IPS-20b (cell line): ENCODE measurements around the gene LRP1.
A peak's percentile ranks its signal among the peaks of the same experiment; 100 is the strongest.

Source experiments
- H3K27ac ChIP-seq: one replicate; pipeline ENCODE4 v1.5.1; 2013; ENCODE audit warnings: low read length
- H3K27me3 ChIP-seq: 2 replicates; pipeline ENCODE4 v1.6.1; 2013; ENCODE audit warnings: mild to moderate bottlenecking, low read length, inconsistent platforms; ENCODE audit not compliant: insufficient read depth
- H3K36me3 ChIP-seq: 2 replicates; pipeline ENCODE4 v1.6.1; 2013; ENCODE audit warnings: low read depth, mild to moderate bottlenecking, inconsistent platforms, low read length, moderate library complexity; ENCODE audit not compliant: insufficient read depth
- H3K4me1 ChIP-seq: 2 replicates; pipeline ENCODE4 v1.6.1; 2013; ENCODE audit warnings: mild to moderate bottlenecking, control low read depth, inconsistent platforms, low read length, moderate library complexity; ENCODE audit not compliant: insufficient read depth
- H3K4me3 ChIP-seq: 2 replicates; pipeline ENCODE4 v1.5.1; 2013; ENCODE audit warnings: mild to moderate bottlenecking, low read length, inconsistent platforms
- H3K9ac ChIP-seq: 2 replicates; pipeline ENCODE4 v1.6.1; 2013; ENCODE audit warnings: low read depth, mild to moderate bottlenecking, inconsistent platforms, low read length, moderate library complexity
- H3K9me3 ChIP-seq: 2 replicates; pipeline ENCODE4 v1.6.1; 2013; ENCODE audit warnings: mild to moderate bottlenecking, low read depth, low read length, inconsistent platforms; ENCODE audit not compliant: insufficient read depth

LRP1 gene

DNA sequence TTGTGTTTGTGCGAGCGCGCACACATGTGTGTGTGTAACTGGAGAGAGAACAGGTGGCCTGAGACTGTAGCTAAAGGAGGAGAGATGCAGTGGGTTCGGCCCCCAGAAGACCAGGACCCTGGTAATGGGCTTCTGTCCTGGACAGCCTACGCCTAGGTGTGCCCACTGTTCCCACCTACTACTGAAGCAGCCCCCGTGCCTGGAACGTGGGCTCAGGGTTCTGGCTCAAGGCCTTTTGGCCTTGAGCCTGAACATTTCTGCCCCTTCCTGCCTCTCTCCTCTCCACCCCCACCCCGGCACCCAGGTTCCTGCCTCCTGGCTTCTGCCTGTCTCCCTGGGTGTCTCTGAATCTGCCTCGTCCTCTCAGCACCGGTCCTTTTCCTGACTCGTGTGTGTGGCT lies 86.8 kb downstream of the LRP1 start:
- Histone ChIP-seq H3K27me3 (peaks cover 67% of the 10 kb centered on the region), H3K4me1 (peaks cover 18% of the 10 kb centered on the region; the same call in 1 of the 2 replicates)

DNA sequence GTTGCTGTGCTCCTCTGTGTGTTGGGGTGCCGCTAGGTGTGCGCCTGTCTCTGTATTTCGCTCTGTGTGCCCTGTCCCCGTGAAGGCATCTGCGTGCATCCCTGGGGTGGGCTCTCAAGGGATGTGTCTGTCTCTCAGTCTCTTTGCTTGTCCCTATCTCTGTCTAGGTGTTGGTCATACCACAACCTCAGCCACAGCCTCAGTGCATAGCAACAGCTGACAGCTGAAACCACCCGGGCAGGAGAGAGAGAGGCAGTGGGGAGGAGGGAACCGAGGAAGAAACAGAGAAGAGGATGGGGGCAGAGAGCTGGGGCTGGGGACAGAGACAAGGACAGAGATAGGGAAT lies 87.4 kb downstream of the LRP1 start:
- peaks cover 15% of the 10 kb centered on the region for H3K36me3 ChIP-seq
- peaks cover 73% of the 10 kb centered on the region for H3K27me3 ChIP-seq
- no peaks in the 10 kb centered on the region; the same call in 1 of the 2 replicates for H3K9me3 ChIP-seq
- no peak overlapping the region for H3K27ac ChIP-seq
- H3K4me3 ChIP-seq = no peak overlapping the region
- peaks cover 20% of the 10 kb centered on the region; the same call in 1 of the 2 replicates for H3K4me1 ChIP-seq
- H3K9ac ChIP-seq = no peak overlapping the region

More for the DNA sequence above, 86.8 kb downstream of the LRP1 start:
- Histone ChIP-seq H3K36me3 (peaks cover 19% of the 10 kb centered on the region), H3K9ac (no peak overlapping the region), H3K4me3 (no peak overlapping the region), H3K27ac (no peak overlapping the region), H3K9me3 (no peaks in the 10 kb centered on the region; the same call in 1 of the 2 replicates)

- Histone ChIP-seq H3K9me3 (no peaks in the 10 kb centered on the region; the same call in 1 of the 2 replicates), H3K27ac (no peak within 1 kb of the TSS), H3K4me3 (peak within 1 kb of the TSS; percentile 52), H3K36me3 (peaks cover 8% of the 10 kb centered on the region), H3K27me3 (peaks cover 79% of the 10 kb centered on the region), H3K4me1 (peaks cover 25% of the 10 kb centered on the region; the same call in 1 of the 2 replicates), H3K9ac (no peak within 1 kb of the TSS)
Observed at GRCh38 chr12:57216014-57216911, 88.0 kb downstream of the LRP1 start, which contains the start of gene NXPH4. NXPH4 (plus strand) TSS chr12:57216794; CDS start chr12:57216970, 176 bp downstream.

GRCh38 chr12:57216921-57217879 lies 88.9 kb downstream of the LRP1 start:
- H3K27me3 ChIP-seq = peaks cover 88% of the 10 kb centered on the region

DNA sequence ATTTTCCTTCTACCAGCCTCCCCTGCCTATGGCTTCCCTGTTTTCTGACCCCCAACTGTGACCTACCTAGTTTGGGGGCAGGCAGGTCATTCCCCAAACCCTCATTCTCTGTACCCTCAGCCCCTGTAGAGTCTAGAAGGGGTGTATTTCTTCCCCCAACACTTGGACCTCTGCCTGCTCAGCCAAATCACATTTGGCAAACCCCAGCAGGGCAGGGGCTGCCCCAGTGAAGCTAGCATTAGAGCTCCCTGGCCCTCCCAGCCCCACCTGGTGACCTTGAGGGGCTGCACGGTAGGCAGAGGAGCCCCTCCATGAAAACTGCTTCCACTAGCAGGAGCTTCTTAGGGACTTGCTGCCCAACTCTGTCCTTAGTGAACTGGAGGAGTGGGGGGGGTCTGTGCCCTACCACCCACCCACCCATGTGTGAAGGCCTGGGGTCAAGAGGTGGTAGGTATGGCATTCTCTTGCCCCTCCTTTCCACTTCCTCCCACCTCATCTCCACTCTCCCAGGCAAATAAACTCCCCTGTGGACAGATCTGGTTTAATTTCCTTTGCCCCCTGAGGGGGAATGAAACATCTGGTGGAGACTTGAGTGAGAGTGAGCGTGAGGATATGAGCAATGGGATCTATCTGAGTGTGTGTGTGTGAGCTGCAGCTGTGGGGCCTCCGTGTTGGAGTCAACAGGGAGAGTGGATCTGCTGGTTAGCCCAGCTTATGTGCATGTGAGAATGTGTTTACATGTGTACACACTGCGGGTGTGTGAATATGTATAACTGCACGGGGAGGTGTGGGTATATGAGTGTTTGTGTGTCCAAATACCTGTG lies 90.0 kb downstream of the LRP1 start:
- H3K4me3 ChIP-seq = no peak overlapping the region
- H3K9ac ChIP-seq = no peak overlapping the region
- H3K9me3 ChIP-seq = no peaks in the 10 kb centered on the region; the same call in 1 of the 2 replicates
- H3K36me3 ChIP-seq = no peaks in the 10 kb centered on the region
- H3K27ac ChIP-seq = no peak overlapping the region
- peaks cover 33% of the 10 kb centered on the region; the same call in 1 of the 2 replicates for H3K4me1 ChIP-seq
- H3K27me3 ChIP-seq = peaks cover 99% of the 10 kb centered on the region

More at GRCh38 chr12:57216921-57217879, 88.9 kb downstream of the LRP1 start:
- peaks cover 33% of the 10 kb centered on the region; the same call in 1 of the 2 replicates for H3K4me1 ChIP-seq
- no peak overlapping the region for H3K9ac ChIP-seq
- no peaks in the 10 kb centered on the region; the same call in 1 of the 2 replicates for H3K36me3 ChIP-seq
- peak overlapping the region; percentile 52 for H3K4me3 ChIP-seq
- H3K9me3 ChIP-seq = no peaks in the 10 kb centered on the region; the same call in 1 of the 2 replicates
- no peak overlapping the region for H3K27ac ChIP-seq

DNA sequence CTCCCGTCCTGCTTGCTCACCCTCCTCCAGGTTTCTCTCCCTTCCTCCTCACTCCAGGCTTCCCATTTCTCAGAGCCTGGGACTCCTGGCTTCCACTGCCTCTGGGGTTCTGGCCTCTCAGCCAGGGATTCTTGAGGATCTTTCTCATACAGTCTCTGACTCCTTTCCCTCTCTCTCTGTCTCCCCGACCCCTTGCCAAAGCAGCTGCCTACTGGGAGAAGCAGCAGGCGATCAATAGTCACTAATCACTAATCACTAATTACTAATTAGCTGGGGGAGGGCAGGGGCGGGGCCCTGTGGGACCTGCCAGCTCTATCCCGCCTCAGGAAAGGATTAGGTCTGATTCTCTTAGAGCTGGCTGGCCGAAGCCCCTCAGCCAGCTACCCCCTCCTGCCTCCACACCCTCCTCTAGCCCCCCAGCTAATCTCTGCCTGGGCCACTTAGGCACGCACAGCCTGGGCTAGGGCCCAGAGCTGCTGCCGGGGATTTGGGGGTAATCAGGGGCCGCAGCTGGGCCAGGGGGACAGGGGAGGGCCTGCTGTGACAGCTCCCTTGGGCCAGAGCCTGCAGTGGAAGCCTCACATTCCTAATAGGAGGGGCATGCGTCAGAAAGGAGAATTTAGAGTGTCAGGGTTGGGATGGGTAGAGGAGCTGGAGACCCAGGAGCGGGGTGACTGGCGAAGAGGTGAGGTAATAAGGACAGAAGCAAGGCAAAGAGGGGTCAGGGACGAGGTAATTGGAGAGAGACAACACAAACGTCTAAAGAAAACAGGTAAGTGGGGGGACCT lies 91.1 kb downstream of the LRP1 start:
- no peak overlapping the region for H3K4me3 ChIP-seq
- H3K27me3 ChIP-seq = peaks cover 99% of the 10 kb centered on the region

GRCh38 chr12:57219993-57220754 lies 91.9 kb downstream of the LRP1 start:
- Histone ChIP-seq H3K36me3 (no peaks in the 10 kb centered on the region), H3K27me3 (peaks cover 99% of the 10 kb centered on the region), H3K27ac (no peak overlapping the region), H3K9me3 (no peaks in the 10 kb centered on the region; the same call in 1 of the 2 replicates), H3K4me3 (no peak overlapping the region), H3K9ac (no peak overlapping the region), H3K4me1 (peaks cover 24% of the 10 kb centered on the region; the same call in 1 of the 2 replicates)

More for the DNA sequence above, 91.1 kb downstream of the LRP1 start:
- Histone ChIP-seq H3K27ac (no peak overlapping the region), H3K4me1 (peaks cover 24% of the 10 kb centered on the region; the same call in 1 of the 2 replicates), H3K9ac (no peak overlapping the region), H3K9me3 (no peaks in the 10 kb centered on the region; the same call in 1 of the 2 replicates), H3K36me3 (no peaks in the 10 kb centered on the region)

DNA sequence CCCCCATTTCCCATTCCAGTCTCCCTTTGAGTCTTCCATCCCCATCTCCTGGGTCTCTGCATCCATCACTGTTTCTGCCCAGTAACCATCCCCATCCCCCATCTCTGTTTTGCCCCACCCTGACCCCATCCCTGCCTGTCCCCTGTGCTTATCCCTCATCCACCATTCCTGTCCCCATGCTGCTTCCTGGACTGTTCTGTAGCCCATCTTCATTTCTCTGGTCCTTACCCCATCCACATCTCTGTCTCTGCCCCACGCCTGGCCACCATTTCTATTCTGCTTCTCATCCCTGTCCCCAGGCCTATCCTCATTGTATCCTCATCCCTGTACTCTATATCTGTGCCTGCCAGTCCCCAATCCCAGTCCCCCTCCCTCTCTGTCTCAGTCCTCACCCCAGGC lies 92.5 kb downstream of the LRP1 start:
- Histone ChIP-seq H3K9ac (no peak overlapping the region), H3K27me3 (peaks cover 99% of the 10 kb centered on the region), H3K9me3 (no peaks in the 10 kb centered on the region; the same call in 1 of the 2 replicates), H3K4me3 (no peak overlapping the region), H3K4me1 (peaks cover 22% of the 10 kb centered on the region; the same call in 1 of the 2 replicates), H3K27ac (no peak overlapping the region), H3K36me3 (no peaks in the 10 kb centered on the region)

DNA sequence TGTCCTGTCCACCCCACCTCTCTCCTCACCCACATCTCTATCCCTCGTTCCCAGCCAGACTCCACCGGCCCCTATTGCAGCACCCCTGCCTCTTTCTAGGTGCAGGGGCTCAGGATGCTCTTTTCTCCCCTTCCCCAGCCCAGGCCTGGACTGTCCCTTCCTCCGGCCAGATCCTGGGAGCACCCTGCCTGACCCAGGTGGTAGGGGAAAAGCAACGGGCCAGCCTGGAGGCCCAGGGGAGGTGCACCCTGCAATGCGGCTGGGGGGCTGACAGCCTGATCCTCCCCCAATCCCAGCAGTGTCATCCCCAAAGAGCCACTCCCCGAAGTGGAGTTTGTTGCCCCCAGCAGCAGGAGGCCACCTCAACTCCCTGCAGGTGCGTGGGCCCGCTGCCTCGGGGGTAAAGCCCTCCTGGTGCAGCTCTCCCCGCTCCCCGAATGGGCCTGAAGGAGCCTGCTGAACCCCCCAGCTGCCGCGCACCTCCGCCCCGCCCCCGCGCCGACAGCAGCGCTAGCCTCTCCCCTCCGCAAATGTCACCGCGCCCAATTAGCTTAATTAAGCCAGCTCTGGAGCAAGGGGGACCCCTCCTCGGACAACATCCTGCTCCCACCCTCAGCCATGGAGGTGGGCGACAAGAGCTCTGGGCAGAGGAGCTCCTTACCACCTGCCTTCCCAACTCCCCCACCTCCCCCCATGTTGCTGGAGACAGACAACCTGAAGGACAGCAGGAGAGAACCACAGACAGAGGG lies 93.1 kb downstream of the LRP1 start:
- H3K27ac ChIP-seq = no peak overlapping the region
- H3K4me3 ChIP-seq = no peak overlapping the region

More for the DNA sequence above, 93.1 kb downstream of the LRP1 start:
- H3K9me3 ChIP-seq = no peaks in the 10 kb centered on the region; the same call in 1 of the 2 replicates
- peaks cover 99% of the 10 kb centered on the region for H3K27me3 ChIP-seq
- no peak overlapping the region for H3K9ac ChIP-seq
- no peaks in the 10 kb centered on the region for H3K36me3 ChIP-seq
- peaks cover 19% of the 10 kb centered on the region; the same call in 1 of the 2 replicates for H3K4me1 ChIP-seq
